Ramos (cell line): ENCODE measurements around the gene PCBP1.

Experiments used
- in situ Hi-C: fragments of 300-500 bp; cut with MboI; formaldehyde crosslinking; loops from one replicate; pipeline ENCODE4 v1.14.3; 2022; ENCODE audit warnings: low sequenced_read_pairs; ENCODE audit not compliant: unreplicated experiment

Gene PCBP1

DNA sequence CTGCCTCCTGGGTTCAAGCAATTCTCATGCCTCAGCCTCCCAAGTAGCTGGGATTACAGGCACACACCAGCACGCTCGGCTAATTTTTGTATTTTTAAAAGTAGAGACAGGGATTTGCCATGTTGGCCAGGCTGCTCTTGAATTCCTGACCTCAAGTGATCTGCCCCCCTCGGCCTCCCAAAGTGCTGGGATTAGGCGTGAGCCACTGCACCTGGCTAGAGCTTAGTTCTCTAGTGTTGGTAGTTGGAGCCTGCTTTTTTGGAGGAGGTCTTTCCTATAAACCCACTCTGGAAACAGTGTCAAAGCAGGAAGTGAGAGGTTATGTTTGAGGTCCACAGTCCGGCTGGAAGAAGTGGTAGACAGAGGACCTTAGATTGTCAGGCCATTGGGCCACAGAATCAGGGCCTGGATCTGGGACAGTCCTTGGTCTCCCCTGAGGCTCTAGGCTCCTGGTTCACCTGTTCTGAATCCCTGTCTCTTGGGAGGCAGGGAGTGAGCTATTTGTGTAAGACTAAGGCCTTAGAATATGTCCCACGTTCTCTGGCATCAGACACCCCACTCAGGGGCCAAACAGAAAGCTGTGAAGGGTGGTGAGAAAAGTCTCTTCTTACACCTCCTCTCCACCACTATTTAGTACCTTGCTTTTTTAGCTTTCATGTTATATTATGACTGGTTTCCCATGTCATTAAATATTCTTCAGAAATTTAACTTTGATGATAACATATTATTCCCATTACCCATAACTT lies 34.5 kb downstream of the PCBP1 start:
- in situ Hi-C loops, result no loop called here

DNA sequence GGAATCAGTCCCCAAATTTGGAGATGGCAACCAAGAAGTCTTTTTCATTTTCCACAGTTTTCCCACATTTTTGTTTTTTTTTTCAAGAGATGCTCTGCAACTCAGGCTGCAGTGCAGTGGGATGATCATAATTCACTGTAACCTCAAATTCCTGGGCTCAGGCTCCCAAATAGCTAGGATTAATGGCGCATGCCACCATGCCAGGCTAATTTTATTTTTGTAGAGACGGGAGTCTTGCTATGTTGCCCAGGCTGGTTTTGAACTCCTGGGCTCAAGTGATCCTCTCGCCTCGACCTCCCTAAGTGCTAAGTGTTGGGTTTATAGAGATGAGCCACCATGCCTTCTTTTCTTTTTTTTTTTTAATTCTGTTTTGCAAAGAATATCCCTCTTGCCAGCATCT lies 35.2 kb downstream of the PCBP1 start:
- in situ Hi-C loops, result no loop called here

DNA sequence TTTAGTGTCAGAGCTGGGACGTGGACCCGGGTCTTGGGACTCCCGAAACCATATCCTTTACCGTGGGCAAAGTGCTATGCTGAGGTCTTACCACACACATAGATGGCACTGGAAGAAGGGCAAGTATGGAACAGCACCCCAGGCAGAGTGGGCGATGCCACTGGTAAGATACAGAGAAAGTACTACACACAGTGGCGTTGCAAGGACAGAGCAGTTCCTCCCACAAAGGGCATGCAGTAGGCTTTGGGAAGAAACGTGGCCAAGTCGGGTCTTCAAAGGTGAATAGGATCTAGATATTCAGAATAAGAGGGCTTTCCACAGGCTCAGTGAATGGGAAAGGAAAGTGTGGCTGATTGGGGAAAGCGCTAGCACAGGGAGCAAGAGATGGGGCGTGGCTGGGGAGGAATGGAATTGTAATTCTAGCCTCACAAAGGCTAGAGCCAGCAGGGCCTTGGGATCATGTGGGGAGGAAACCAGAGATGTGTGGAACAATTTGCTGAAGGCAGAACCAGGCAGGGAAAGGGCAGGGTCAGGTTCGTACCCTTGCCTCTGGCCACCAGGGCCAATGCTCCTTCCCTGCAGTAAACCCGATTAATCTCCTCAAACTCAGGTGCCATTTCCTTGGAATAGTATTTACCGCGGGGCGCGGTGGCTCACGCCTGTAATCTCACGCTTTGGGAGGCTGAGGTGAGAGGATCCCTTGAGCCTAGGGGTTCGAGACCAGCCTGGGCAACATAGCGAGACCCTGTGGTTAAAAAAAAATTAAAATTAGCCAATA lies 36.0 kb downstream of the PCBP1 start:
- in situ Hi-C loops, result no loop called here

DNA sequence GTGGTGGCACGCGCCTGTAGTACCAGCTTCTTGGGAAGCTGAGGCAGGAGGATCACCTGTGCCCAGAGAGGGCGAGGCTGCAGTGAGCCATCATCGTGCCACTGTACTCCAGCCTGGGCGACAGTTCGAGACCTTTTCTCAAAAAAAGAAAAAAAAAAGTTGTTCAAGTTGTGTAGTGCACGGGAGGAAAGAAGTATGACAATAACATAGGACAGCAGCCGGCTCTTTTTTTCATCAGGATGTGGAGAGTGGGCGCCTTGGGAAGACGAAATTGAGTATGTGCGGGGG lies 36.5 kb downstream of the PCBP1 start:
- in situ Hi-C loops, result no loop called here

DNA sequence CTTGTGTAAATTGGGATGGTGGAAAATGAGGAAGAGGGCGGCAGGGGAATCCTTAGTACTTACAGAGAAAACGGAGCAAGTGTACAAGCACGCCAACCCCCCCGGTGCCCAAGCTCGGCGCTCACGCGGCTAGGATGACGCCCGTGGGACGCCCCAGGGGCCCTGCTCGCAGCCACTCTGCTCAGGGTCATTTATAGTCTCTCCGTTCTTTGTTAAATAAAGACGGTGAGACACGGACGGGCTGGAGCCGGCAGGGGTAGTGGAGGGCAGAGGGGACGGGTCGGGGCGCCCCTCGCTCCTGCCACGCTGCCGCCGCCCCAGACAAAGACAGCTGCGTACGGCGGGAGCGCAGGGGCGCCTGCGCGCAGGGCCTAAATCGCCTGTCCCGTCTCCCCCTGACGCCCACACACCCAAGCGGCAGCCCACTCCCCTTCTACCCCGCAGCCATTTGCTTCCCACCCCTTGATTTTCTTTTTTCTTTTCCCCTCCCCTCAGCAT lies 37.8 kb downstream of the PCBP1 start:
- in situ Hi-C loops, result no loop called here

DNA sequence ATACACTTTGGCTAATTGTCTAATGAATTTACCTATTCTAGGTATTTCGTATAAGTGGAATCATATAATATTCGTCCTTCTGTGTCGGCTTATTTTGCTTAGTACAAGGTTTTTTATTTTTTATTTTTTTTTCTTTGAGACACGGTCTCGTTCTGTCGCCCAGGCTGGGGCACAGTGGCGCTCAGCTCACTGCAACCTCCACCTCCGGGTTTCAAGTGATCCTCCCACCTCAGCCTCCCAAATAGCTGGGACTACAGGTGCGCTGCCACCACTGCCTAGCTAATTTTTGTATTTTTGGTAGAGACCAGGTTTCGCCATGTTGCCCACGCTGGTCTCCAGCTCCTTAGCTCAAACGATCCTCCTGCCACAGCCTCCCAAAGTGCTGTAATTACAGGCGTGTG lies 38.2 kb downstream of the PCBP1 start:
- in situ Hi-C loops, result no loop called here

DNA sequence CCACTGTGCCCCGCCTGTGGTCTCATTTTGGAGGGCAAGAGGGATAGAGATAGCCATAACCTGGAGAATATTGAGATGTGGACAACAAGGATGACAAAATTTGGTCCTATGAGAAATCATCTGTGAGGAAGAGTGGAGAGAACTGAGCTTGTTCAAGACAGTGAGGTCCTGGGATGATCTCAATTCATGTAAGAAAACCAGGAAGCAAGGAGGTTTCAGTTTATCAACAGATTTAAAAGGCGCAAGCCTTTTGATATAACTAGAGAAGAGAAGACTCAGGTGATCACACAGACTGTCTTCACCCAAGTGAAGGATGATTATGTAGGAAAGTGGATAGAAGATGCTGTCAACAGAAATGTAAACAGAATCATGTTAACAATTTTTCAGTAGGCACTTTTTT lies 39.1 kb downstream of the PCBP1 start:
- in situ Hi-C loops, result no loop called here

DNA sequence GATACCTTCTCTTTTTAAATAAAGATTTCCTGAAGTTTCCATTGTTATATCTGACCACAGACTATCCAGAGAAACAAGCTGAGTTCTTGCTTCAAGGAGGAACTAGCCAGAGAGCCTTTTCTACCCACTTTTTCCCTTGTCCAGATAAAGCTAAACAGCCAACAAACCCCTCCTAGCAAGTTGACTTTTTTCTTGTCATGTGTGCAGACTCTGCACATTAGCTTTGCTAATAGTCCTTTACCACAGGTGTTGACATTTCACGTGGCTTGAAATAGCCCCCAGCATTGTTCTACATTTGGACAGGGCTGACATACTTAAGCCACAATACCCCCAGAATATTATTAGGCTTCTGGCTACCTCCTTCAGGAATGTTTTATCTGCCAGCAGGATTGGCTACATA lies 40.7 kb downstream of the PCBP1 start:
- in situ Hi-C loops, result no loop called here

DNA sequence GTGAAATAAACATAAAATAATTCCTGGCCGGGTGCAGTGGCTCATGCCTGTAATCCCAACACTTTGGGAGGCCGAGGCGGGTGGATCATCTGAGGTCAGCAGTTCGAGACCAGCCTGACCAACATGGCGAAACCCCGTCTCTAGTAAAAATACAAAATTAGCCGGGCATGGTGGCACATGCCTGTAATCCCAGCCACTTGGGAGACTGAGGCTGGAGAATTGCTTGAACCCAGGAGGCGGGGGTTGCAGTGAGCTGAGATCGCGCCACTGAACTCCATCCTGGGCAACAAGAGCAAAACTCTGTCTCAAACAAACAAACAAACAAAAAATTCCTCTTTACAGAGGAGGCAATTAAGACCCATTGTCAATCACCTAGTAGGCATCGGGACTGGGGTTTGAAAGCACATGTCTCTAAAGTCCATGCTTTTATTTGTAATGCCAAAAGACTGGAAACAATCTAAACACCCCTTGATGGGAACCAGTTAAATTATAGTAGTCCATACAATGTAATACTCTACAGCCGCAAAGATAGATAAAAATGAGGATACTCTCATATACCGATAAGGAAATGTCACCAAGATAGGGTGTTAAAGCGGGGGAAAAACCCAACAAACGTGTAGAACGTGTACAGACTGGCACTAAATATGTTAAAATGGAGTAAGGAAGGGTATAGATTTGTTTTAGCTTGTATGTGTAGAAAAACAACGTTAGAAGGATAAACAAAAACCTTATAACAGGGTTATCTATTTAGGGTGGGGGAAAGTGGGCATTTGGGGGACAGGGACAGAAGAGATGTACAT lies 44.3 kb downstream of the PCBP1 start:
- in situ Hi-C loops, result loop anchor here (5.0 kb wide), 1 partner anchor 39 kb away; no protein-coding TSS in a partner anchor

DNA sequence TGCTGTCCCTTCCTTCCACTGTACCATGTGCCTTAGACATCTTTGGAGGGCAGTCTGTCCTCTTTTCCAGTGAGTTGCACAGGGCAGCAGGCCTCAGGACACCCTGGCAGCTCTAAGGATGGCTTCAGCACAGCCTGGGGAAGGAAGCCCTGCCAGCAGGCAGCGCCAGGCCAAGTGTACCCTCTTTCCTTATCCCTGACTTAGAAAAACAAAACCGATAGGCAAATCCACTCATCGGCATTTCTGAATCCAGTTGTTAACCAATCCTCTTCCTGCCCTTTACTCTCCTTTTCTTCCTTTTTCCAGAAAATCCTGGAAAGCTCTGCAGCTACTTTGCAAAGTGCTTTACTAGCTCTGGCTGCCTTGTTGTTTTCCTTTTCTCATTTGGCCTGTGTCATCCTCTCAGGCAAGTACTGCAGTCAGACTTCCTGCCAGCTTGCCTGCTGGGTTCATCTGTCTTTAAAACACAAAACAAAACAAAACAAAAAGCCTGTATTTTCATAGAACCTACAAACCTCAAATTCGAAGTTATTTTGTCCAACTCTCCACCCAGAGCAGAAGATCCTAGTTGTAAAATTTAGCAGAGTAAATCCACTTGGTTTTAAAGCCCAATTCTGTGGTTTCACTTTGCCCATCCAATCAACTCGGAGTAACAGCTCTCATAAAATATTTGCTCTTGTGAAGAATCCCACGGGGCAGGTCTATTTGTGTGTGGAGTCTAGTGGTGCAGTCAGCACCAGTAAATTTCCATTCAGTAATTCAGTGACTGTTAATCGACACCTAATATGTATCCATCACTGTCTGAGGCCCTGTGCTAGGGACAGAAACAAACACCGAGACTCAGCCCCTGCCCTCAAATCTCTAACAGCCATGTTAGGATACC lies 45.2 kb downstream of the PCBP1 start:
- in situ Hi-C loops, result loop anchor here (5.0 kb wide), 1 partner anchor 40 kb away; no protein-coding TSS in a partner anchor

DNA sequence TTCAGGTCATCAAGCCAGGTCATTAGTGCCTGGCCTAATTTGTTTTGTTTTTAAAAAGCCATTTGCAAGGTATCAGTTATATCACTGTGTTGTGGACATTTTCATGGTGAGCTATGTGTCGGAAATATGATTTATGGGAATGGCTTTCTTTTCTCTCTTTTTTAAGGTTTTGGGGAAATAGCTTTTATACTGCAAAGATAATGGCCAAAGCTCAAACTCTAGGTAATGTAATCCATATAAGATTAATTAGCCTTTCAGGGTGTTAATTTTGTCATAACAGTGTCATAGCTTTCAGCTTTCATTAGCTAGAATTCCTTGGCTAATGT lies 45.8 kb downstream of the PCBP1 start:
- in situ Hi-C loops, result loop anchor here (5.0 kb wide), 1 partner anchor 41 kb away; no protein-coding TSS in a partner anchor

DNA sequence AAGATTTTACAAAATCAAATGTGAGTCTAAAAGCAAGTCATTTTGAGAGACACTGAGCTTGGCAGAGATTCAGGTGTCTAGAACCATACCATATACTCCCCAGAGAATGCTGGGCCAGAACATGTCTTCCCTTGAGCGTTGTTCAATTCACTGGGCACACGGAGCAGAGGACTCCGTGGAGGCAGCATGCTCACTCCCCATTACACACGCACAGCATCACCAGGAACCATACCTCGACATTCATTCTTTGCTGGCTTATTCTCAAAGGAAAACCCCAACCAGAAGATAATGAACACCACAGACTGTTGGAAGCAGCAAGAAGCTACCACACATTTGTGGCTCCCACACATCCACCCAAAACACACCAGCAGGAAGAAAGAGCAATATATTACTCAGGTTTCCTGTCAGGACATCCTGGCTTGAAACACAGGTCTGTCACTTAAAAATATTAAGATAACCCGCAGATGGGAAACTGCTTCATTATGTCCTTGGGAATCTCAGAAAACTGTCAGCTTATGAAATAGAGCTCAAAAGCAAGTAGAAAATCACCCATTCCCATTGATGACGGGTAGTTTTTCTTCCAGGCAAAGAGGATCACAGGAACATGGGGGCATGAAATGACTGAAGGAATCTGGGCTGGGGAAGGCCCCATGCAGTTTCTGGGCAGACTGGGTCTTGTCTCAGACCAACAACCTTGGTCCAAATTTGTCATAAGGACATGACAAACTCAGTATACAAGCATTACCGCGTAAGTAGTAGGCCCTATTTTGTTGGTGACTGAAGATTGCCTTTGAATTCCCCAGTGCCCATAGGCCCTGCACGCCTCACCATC lies 46.4 kb downstream of the PCBP1 start:
- in situ Hi-C loops, result loop anchor here (5.0 kb wide), 1 partner anchor 41 kb away; no protein-coding TSS in a partner anchor

DNA sequence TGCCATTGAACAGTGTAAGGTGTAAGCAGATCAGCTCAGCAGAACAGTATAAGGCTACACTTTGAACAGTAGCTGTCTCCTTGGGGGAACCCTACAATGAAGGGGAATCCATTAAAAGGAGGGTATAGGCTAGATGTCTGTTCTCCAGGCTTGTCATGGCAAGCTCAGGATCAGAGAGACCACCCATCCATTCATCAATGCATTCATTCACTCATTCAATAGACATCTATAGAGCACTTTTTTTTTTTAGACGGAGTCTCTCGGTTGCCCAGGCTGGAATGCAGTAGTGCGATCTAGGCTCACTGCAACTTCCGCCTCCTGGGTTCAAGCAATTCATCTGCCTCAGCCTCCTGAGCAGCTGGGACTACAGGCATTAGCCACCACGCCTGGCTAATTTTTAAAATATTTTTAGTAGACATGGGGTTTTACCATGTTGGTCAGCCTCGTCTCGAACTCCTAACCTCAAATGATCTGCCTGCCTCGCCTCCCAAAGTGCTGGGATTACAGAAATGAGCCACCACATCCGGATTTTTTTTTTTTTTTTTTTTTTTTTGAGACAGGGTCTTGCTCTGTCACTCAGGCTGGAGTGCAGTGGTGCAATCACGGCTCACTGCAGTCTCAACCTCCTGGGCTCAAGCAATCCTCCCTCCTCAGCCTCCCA lies 47.2 kb downstream of the PCBP1 start:
- in situ Hi-C loops, result loop anchor here (5.0 kb wide), 1 partner anchor 42 kb away; no protein-coding TSS in a partner anchor
